Stimulated activated CD4-positive, alpha-beta T cell treated with anti-CD3 and anti-CD28 coated beads, TNF-alpha, amount 100 ng/mL, for 48 hours (primary cell): ENCODE measurements around the gene BAHCC1.

Experiments used
- DNase-seq, 3 donors: peaks; one replicate each; pipeline ENCODE4 v3.0.0-alpha.2; 2020; ENCODE audit warnings: low read depth in 3 of 3

BAHCC1 gene

DNA sequence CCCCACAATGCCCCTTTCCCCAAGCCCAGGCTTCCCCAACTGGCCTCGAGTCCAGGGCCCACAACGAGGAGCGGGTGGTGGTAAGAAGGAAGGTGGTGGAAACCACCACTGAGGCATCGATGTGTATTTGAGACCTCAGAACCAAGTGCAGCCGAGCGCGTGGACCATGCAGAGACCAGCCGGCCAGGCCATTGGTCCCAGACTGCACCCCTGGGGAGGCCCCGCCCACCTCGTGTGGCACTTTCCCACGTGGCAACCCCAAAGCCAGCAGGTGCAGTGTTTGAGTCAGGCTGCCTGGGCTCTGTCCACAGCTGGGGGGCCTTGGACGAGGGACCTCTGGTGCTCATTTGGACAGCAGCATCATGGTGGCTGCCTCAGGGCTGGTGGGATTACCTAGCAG lies 28.1 kb upstream of the BAHCC1 start:
- no peak for DNase-seq

DNA sequence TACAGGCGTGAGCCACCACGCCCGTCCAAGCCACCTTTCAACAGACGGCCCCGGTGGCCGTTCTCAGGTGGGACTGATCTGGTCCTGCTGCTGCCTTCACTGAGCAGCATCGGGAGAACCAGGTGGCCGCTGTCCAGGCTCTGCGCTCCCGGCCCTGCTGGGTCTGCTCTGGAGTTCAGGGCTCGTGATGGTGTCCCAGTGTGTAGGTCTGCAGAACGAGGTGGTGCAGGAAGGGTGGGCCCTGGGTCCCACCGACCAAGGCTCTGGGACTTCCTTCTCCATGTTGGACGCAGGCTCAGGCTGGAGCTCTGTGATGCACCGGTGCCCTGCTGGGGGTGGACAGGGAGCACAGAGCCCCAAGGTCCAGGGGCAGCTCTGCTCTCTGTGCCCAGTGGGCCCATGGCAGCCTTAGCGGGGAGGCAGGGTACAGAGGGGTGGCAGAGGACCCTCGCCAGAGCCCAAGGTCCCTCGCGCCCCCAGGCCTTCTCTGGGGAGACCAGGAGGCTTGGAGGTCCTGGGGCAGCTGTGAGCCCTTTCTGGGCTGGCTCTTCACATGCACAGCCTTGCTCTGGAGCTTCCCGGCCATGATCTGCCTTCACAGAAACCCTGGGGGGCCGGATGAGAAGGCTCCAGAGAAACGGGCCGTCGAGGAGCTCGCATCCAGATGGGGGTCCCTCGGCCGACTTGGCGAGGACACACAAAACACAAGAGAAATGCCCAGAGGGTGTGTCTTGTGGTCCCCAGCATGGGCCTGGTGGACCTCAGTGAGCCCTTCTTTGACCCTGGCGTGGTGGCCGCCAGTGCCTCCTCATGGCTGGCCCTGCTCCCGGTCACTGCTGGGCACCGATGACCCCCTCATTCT lies 26.9 kb upstream of the BAHCC1 start:
- no peak for DNase-seq

DNA sequence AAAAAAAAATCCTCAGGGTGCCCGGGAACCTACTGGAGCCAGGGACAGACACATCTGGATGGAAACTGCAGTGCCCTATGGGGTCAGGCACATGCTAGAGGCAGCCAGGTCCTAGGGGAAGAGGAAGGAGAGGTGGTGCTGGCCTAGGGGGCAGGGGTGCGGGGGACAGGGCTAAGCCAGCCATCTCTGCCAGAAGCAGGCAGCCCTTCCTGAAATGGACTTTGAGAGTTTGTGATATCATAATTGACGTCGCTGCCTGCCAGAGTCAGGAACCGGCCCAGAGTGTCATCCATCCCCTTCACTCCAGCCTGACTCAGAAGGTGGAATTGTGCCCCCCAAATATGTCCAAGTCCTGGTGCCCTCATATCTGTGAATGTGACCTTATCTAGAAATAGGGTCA lies 25.0 kb upstream of the BAHCC1 start:
- no peak for DNase-seq

DNA sequence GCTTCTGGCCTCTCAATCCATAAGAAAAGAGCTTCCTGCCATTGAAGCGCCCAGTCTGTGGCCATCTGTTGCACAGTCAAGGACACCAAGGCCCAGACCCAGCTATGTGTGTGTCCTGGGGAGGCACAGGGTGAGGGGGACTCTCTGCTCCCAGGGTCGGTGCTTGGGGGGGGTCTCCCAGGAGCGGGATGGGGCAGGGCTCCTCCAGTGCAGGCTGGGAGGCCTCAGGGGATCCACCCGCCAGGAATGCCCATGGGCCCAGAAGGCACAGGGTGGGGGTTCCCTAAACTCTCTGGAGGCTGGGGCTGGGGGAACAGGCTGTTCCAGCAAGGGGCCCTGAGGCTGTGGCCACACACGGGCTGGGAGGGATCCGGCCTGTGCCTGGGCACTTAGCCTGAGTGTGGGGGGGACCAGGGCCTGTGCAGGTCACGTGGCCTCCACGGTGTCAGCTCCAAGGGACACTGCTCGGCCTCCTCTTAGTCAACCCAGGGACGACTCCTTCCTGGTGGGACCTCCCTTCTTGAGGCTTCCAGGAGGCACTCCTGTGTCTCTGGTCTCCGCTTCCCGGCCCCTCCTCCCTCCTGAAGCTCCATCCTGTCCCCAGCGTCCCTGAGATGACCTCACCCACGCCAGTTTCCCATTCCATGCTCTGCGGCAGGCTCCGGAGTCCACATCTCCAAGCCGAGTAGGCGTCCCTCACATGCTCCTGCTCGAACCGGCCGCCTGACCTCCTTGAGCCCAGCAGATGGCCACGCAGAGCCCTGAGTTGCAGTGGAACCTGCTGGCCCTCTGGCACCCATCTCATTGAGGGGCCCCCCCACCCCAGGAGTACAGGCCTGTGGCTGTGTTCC lies 23.1 kb upstream of the BAHCC1 start:
- DNase-seq = no peak

DNA sequence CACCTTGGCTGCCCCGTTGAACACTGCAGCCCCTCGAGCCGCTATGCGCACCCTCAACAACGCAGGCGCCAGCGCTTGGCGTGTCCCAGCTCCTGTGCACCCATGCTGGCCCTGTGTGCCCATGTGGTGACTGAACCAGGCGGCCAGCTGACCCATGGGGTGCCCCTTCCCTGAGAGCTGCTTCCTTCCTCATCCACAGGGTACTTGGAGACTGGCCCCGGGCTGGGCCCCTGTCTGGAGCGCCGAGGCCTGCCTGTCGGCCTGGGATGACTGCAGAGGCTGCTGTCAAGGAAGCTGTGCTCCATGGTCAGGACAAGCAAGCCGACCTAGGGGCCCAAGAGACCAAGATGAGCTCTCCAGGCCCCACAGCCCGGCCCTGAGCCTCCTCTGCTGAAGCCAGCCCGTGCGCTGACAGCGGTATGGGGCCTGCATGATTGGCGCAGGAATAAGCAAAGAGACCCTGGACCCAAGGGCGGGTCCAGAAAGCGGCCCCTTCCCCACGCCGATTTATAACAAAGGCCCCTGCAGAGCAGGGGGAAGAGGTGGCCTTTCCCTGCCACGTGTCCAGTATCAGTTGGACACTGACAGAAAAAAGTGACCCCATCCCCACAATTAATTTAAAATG lies 21.6 kb upstream of the BAHCC1 start:
- DNase-seq = no peak

DNA sequence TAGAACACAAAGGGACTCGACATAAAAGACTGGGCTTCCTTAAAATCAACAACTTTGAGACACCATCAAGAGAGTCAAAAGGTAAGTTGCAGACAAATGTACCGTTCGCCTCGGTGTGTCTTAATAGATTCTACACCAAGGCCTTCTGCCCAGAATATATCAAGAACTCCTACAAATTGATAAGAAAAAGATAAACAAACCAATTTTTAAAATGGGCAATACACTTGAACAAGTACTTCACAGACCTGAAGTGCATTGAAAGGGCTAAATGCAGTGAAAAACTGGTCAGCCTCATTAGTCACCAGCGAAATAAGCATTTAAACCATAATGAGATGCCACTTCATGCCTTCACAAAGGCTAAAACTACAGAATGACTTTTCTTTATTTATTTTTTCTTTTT lies 20.4 kb upstream of the BAHCC1 start:
- DNase-seq = no peak

DNA sequence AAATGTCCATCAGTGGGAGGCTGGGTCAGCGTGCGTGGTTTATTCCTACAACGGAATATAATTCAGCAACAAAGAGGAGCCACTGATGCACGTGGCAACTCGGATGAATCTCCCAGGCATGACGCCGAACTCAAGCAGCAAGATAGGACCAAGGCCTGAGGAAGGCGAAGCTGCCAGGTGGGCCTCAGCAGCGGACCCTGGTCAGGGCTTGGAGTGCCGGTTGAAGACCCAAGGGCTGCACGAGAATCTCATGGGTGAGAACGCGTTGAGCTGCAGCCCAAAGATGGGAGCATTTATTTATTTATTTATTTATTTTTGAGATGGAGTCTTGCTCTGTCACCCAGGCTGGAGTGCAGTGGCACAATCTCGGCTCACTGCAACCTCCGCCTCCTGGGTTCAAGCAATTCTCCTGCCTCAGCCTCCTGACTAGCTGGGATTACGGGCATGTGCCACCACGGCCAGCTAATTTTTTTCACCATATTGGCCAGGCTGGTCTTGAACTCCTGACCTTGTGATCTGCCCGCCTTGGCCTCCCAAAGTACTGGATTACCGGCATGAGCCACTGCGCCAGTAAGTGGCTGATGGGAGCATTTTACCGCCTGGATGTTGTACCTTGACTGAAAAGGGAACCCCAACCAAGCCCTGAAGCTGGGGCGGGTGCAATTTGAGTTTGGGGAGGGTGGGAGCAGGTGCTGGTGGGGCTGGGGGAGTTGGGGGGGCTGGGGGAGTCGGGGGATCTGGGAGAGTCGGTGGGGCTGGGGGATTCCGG lies 18.1 kb upstream of the BAHCC1 start:
- DNase-seq = no peak

DNA sequence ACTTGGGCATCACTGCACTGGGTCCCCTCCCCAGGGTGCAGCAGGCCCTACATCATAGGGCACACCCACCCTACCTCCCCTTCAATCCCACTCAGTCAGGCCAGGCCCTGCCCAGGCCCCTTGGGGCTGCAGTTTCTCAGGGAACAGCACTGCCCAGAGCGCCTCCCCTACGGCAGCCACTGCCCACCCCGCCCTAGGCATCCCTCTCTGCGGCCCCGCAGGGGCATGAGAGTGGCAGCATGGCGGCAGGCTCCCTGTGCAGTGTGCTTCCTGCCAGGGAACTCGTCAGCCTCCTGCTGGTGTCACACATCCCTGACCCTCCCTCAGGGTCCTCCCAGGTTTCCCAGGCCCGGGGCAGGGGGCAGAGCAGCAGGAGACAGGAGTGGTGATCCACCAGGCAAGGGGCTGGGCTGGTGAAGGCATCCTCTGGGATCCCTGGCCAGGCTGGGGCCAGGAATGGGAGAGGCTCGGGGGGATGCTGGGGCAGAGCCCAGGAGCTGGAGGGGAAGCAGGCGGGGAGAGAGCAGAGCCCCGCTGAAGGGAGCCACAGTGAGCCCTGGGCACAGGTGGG lies 16.2 kb upstream of the BAHCC1 start:
- no peak for DNase-seq

- DNase-seq = no peak
Observed at GRCh38 chr17:81379523-81379942, 15.7 kb upstream of the BAHCC1 start.

GRCh38 chr17:81380131-81380530 lies 15.1 kb upstream of the BAHCC1 start:
- no peak for DNase-seq

DNA sequence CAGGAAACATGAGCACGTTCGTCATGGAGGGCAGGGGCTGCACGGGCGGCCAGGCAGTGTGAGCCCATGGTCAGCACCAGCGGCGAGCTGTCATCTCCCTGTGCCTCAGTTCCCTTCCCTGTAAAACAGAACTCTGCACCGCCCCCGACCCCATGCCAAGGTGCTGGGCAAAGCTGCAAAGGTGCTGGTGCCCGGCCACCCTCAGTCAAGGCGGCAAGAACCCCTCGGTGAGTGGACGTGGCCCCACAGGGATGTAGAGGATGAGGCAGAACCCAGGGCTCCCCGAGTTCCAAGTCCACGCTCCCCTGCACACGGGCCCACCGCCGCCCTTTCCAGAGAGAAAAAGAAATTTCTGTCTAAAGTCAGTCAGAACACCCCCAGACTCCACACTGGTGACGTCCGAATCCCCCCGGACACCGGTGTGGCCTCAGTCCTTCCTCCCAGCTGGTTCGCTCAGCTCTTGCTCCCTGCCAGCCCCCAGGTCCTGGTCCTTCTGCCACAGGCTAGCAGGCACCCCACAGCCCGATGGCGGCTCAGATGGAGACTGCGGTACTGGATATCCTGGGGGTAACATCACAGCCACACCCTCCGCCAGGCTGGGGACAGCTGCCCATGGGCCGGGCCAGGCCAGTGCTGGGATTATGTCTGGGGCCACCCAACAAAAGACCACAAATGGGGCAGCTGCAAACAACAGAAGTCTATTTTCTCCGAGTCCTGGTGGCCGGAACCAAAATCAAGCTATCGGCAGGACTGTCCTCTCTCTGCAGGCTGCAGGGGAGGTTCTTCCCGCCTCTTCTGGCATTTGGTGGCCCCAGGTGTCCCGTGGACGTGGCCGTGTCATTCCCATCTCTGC lies 14.4 kb upstream of the BAHCC1 start:
- DNase-seq = no peak

- DNase-seq = no peak
Observed at GRCh38 chr17:81381632-81382577, 13.4 kb upstream of the BAHCC1 start.

- DNase-seq = no peak
Observed at GRCh38 chr17:81382851-81383250, 12.4 kb upstream of the BAHCC1 start.

- DNase-seq = no peak
Observed at GRCh38 chr17:81383504-81384421, 11.5 kb upstream of the BAHCC1 start.

GRCh38 chr17:81384929-81385319 lies 10.3 kb upstream of the BAHCC1 start:
- no peak for DNase-seq

DNA sequence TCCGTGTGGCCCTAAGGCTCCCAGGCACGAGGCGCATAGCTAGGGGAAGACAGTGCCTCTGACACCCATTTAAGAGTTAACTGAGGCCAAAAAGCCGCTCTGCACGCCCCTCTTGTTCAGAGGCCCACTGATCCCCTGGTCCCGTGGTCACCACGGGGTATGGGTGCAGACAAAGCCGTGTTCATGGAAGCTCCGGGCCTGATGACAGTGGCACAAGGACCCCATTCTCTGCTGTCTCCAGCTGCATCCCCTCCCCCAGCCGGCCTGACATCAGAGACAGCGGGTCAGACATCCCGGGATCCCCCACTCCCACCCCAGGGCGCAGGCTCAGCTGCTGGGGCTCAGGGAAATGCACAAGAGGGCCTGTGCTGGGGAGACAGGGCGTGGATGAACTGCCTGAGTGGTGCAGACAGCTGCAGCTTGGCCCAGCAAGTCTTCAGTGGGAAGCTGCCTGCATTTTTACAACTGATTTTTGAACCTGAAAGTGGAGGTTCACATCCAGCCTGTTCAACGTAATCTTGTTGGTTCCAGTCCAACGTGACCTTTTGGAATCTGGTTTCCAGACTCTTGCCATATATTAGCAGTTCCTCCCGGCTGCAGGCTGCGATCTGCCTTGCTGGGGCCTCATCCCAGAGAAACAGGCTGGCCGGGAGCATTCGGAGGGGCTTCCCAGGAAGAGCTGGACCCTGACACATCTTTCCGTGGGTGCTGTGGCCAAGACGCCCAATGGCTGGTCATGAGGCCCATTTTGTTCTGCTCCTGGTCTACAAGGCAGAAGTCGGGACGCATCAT lies 9.7 kb upstream of the BAHCC1 start:
- DNase-seq = no peak

GRCh38 chr17:81386141-81386645 lies 9.1 kb upstream of the BAHCC1 start:
- no peak for DNase-seq
